Endothelial cell of umbilical vein (primary cell): ENCODE results near the gene ZCCHC14. TPM values are rescaled to one million over a fixed set of nuclear protein-coding genes. Genes with fewer than 3 reads are reported as not detected.

Source experiments
- BruUV-seq: library from RNA; stranded (reverse); fragments of 400-500 nt; replicated peaks from 2 replicates; lab custom pipeline; 2021; lab: Mats Ljungman, UMichigan
- CTCF ChIA-PET: fragments of 300-600, 350-600 bp; sonication (Branson Sonifier 250); formaldehyde crosslinking; loops from one replicate; lab custom pipeline; 2021; ENCODE audit warnings: antibody characterized with exemption, inconsistent platforms; lab: Charles Lee
- POLR2A ChIA-PET: fragments of 300-600, 350-600 bp; sonication (Branson Sonifier 250); formaldehyde crosslinking; loops from one replicate; lab custom pipeline; 2021; ENCODE audit warnings: antibody characterized with exemption, inconsistent platforms; lab: Charles Lee
- DNase-seq: peaks from one replicate; pipeline ENCODE4 v3.0.0-alpha.2; 2011; ENCODE audit warnings: low read depth, low spot score
- FAIRE-seq: peaks from 2 replicates; lab custom pipeline; 2011; peaks lifted over from hg19 to GRCh38; lab: Jason Lieb, UNC
- H2AFZ ChIP-seq: 2 replicates; pipeline ENCODE4 v1.6.0; 2012; ENCODE audit warnings: low read depth, low read length, control low read depth, inconsistent platforms
- H3K27ac ChIP-seq: 2 replicates; pipeline ENCODE4 v1.5.1; 2011; ENCODE audit warnings: low read depth, mild to moderate bottlenecking, control low read depth, low read length, moderate library complexity; ENCODE audit not compliant: insufficient read depth
- H3K27me3 ChIP-seq, 2 experiments: 2 replicates each; pipeline versions ENCODE4 v1.6.0 to v1.6.1; 2011; ENCODE audit warnings: low read length in 2 of 2, mixed read lengths in 1 of 2; ENCODE audit not compliant: control insufficient read depth in 2 of 2, insufficient read depth in 2 of 2
- H3K36me3 ChIP-seq, 2 experiments: 2 replicates in 1 of 2; 3 replicates in 1 of 2; pipeline ENCODE4 v1.5.1; 2011; ENCODE audit warnings: low read length in 2 of 2, mild to moderate bottlenecking in 1 of 2, moderate library complexity in 1 of 2; ENCODE audit not compliant: control insufficient read depth in 2 of 2, insufficient read depth in 2 of 2; ENCODE audit errors: extremely low read depth in 1 of 2
- H3K4me1 ChIP-seq: 3 replicates; pipeline ENCODE4 v1.5.1; 2011; ENCODE audit warnings: mild to moderate bottlenecking, low read length; ENCODE audit not compliant: control insufficient read depth, insufficient read depth; ENCODE audit errors: extremely low read depth
- H3K4me2 ChIP-seq: 2 replicates; pipeline ENCODE4 v1.6.1; 2011; ENCODE audit warnings: low read length, control low read depth, mixed read lengths; ENCODE audit not compliant: insufficient read depth
- H3K4me3 ChIP-seq, 3 experiments: fragments of 200-600 bp in 1 of 3; sonication (generic), shearing (Covaris generic) in 1 of 3; replicated peaks in 1 of 3; 2 replicates each; pipeline ENCODE4 v1.5.1; 2011 to 2016; ENCODE audit warnings: control low read depth in 3 of 3, low read length in 3 of 3, mild to moderate bottlenecking in 2 of 3, inconsistent platforms in 1 of 3, low read depth in 1 of 3, moderate library complexity in 1 of 3; ENCODE audit not compliant: insufficient read depth in 1 of 3
- H3K79me2 ChIP-seq: 2 replicates; pipeline ENCODE4 v1.6.0; 2012; ENCODE audit warnings: low read length, inconsistent platforms; ENCODE audit not compliant: control insufficient read depth, insufficient read depth
- H3K9ac ChIP-seq: replicated peaks from 2 replicates; pipeline ENCODE3; 2011; ENCODE audit warnings: low read length, control low read depth; ENCODE audit not compliant: insufficient read depth; ENCODE audit errors: extremely low read depth
- H3K9me1 ChIP-seq: replicated peaks from 3 replicates; pipeline ENCODE4 v1.6.0; 2011; ENCODE audit warnings: mild to moderate bottlenecking, low read length; ENCODE audit not compliant: control insufficient read depth, insufficient read depth; ENCODE audit errors: extremely low read depth
- H3K9me3 ChIP-seq: replicated peaks from 2 replicates; pipeline ENCODE4 v1.5.1; 2012; ENCODE audit warnings: low read length, inconsistent platforms; ENCODE audit not compliant: control insufficient read depth, insufficient read depth
- H4K20me1 ChIP-seq: replicated peaks from 2 replicates; pipeline ENCODE3; 2011; ENCODE audit warnings: mild to moderate bottlenecking, low read length; ENCODE audit not compliant: control insufficient read depth, insufficient read depth; ENCODE audit errors: extremely low read depth
- EZH2 ChIP-seq: IDR thresholded peaks from 2 replicates; pipeline ENCODE4 v1.6.1; 2012; ENCODE audit warnings: borderline replicate concordance, low read depth, mild to moderate bottlenecking, moderate library complexity, low read length, inconsistent platforms; ENCODE audit not compliant: severe bottlenecking
- MYC ChIP-seq: IDR thresholded peaks from one replicate; pipeline ENCODE4 v1.6.1; 2011; ENCODE audit warnings: mild to moderate bottlenecking, low read depth, low read length
- dilution Hi-C: fragments of 300-500 bp; cut with MboI; formaldehyde crosslinking; loops from one replicate; pipeline ENCODE4 v1.15.0; 2019; ENCODE audit warnings: low sequenced_read_pairs; ENCODE audit not compliant: extremely low pct_ligation_motif_present
- intact Hi-C: fragments of 100-400 bp; cut with micrococcal nuclease; formaldehyde crosslinking; loops from one replicate; pipeline ENCODE4 v1.10.0; 2022
- polyA plus RNA-seq, 4 experiments: library from polyadenylated mRNA; depleted of rRNA in 3 of 4; stranded (reverse) in 3 of 4; unstranded in 1 of 4; fragments of >200 nt; gene quantifications; 2 replicates each; pipeline versions ENCODE4 v1.2.1 to v1.2.3, GENCODE V29; 2011 to 2012; ENCODE audit warnings: missing spikeins in 1 of 4
- total RNA-seq: library from RNA; stranded (reverse); gene quantifications from 2 replicates; pipeline ENCODE4 v1.2.3, GENCODE V29; 2021
- TF ChIP-seq, protein P1 (sequence below): IDR thresholded peaks from 2 replicates; pipeline ENCODE4 v1.6.1; 2011; ENCODE audit not compliant: insufficient read depth, insufficient read length
- TF ChIP-seq, protein P2 (sequence below), 2 donors: IDR thresholded peaks; 1 replicate in 1 of 2; 2 replicates in 1 of 2; pipeline ENCODE4 v1.5.1; 2011; ENCODE audit warnings: low read length in 2 of 2, mild to moderate bottlenecking in 2 of 2, moderate library complexity in 2 of 2, control low read depth in 1 of 2, inconsistent platforms in 1 of 2, low read depth in 1 of 2; ENCODE audit not compliant: insufficient read depth in 1 of 2; ENCODE audit errors: extremely low read depth in 1 of 2

ZCCHC14 gene
- total and polyA plus RNA-seq, 2 donors (not counting 3 experiments of a cell fraction or from before 2014, with no cell fraction given): 9.5 to 30.9 TPM

DNA sequence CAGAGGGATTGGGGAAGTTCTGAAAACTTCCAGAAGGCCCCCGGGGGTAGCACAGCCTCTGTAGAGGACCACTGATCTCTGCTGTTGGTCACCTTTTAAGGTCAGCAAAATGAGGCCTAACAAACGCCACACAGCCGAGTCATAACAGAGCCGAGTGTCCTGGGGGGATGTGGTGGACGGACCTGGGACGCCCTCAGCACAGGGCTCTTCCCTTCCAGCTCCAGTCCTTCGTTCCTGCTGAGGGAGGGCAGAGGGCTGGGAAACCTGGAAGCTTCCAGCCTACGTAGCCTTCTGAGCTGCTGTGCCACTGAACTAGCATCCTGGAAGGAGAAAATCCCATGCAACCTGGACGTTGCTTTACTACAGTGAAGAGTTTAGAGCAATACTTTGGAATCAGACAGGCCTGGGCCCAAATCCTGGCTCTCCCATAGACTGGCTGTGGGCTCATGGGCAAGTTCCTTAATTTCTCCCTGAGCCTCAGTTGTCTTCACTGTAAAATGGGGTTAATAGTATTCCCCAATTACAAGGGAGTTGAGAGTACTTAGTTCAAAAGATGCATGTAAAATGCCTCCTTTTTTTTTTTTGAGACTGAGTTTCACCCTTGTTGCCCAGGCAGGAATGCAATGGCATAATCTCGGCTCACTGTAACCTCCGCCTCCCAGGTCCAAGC lies 34.4 kb upstream of the ZCCHC14 start:
- no peak overlapping the region for H3K27ac ChIP-seq
- BruUV-seq: no TSS peak
- no peaks in the 10 kb centered on the region for H3K36me3 ChIP-seq
- H3K27me3 ChIP-seq: peaks cover 7 to 10% of the 10 kb centered on the region in 2 experiments
- no peak for TF ChIP-seq MYC
- TF ChIP-seq, protein P1, sequence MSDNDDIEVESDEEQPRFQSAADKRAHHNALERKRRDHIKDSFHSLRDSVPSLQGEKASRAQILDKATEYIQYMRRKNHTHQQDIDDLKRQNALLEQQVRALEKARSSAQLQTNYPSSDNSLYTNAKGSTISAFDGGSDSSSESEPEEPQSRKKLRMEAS: no peak
- no peak for TF ChIP-seq EZH2
- TF ChIP-seq, protein P2, sequence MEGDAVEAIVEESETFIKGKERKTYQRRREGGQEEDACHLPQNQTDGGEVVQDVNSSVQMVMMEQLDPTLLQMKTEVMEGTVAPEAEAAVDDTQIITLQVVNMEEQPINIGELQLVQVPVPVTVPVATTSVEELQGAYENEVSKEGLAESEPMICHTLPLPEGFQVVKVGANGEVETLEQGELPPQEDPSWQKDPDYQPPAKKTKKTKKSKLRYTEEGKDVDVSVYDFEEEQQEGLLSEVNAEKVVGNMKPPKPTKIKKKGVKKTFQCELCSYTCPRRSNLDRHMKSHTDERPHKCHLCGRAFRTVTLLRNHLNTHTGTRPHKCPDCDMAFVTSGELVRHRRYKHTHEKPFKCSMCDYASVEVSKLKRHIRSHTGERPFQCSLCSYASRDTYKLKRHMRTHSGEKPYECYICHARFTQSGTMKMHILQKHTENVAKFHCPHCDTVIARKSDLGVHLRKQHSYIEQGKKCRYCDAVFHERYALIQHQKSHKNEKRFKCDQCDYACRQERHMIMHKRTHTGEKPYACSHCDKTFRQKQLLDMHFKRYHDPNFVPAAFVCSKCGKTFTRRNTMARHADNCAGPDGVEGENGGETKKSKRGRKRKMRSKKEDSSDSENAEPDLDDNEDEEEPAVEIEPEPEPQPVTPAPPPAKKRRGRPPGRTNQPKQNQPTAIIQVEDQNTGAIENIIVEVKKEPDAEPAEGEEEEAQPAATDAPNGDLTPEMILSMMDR (IDR thresholded peaks at IDR 0.05; ENCODE audit: extremely low read depth in 1 of 2, insufficient read depth in 1 of 2, low read depth in 1 of 2, low read length in 2 of 2): no peak
- no peak overlapping the region for H2AFZ ChIP-seq
- FAIRE-seq (no peak), DNase-seq (no peak)
- H3K4me1 ChIP-seq: no peaks in the 10 kb centered on the region
- CTCF ChIA-PET: no interaction called here
- dilution Hi-C loops: no loop called here
- no peak overlapping the region for H3K4me3 ChIP-seq
- POLR2A ChIA-PET: no interaction called here
- no peaks in the 10 kb centered on the region for H3K9me1 ChIP-seq
- no peak overlapping the region for H3K4me2 ChIP-seq
- H4K20me1 ChIP-seq: no peaks in the 10 kb centered on the region
- H3K9me3 ChIP-seq: no peaks in the 10 kb centered on the region
- no peak overlapping the region for H3K9ac ChIP-seq
- H3K79me2 ChIP-seq: no peaks in the 10 kb centered on the region
- intact Hi-C loops: no loop called here
